Raji (cell line): ENCODE data around the gene TSHZ3.

Source experiments
- POLR2A ChIP-seq: IDR thresholded peaks from 2 replicates; pipeline ENCODE4 v1.6.1; 2011; ENCODE audit warnings: low read depth, low read length, control low read depth; ENCODE audit not compliant: insufficient read depth

Gene TSHZ3

DNA sequence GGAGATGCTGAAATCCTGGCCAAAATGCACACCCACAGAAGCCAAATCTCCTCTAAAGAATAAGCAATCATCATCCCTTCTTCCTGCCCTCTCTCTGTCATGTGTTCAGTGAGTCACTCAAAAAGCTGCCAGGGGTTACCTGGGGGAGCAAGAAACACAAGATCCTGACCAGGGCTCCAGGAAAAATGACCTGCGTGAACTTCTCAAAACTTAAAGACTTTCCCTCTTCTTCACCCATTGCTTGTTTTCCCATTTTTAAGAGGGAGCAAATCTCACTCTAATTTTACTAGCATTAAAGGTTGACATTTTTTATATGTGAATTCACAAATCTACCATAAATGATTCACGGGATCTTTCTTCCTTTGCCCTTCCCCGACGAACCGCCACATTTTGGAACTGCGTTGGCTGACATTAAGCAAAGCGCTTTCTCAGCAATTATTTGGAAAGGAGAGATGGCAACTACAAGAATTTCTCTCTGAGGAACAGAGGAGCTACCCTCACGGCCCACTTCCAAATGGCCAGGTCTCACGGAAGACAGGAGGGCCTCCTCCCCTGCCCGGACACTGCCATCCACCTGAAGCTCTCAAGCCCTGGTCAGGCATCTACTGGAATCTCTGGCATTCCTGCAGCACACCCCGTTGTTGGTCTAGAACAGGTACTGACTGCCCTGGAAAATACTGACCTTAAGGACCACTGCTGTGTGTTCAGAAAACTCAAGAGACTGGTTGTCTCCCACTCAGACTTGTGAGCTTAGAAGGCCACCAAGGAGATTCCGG lies 14.2 kb downstream of the TSHZ3 start:
- no peak for TF ChIP-seq POLR2A

DNA sequence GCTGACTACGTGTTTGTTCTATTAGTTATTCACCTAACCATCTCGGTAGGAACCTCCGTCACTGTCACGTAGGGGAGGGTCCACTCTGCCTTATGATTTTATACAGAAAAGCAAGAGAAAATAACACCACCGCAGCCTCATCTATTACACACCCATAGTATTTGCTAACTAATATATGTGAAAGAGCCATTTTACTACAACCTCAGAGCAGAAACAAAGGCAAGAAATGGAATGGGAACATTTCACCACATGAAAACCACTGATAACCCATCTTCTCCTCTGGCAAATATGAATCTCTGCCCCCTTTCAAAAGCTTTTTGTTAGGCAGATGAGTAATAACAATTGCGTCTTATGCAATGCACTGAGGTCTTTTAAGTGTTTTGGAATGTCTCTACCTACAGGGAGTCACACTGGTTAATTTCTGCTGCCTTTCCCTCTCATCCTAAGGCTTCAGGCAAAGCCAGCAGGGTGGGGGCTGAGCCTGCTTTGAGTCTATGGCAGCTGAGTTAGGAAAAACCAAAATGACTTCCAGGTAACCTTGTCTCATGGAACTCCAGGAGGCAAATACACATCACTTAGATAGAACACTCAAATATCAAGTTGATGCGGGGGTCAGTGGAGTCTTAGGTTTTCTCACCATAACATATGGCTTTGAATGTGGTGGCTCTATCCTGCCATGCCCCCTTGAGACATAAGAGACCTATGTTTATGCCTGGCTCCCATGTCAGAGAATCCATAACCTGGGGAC lies 15.0 kb downstream of the TSHZ3 start:
- no peak for TF ChIP-seq POLR2A

DNA sequence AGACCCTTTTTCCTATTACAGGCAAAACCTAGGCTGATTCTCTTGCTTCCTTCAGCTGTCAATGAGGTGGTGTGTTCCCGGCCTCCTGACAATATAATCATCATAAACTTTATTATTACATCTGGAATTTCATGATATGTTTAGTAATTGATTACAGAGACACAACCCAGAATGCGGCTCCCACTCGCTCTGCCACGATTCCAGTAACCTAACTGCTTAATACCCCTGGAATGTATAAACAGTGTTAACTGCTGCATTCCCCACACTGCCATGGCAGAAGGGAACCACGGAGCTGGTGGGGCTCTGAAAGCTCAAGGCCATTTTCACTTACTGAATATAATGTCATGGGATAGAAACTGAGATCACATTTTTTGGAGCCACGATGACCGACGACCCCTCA lies 17.1 kb downstream of the TSHZ3 start:
- no peak for TF ChIP-seq POLR2A

DNA sequence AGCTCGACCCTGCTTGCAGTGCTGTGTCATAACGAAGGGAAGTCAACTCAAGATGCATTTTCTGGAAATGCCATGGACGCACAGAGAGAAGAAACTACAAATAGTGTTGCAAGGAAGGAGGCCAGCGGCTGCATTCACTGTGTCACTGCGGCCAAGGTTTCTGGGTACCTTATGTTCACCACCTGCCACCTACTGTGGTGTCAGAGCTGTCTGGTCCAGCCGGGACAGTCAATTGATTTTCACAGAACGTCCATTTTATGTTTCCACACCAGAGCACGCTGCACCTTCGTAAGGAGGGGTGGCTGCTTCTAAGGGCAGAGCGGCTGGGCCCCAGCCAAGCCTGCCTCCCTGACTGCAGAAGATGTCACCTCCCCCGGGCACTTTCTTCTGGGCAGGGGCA lies 17.7 kb downstream of the TSHZ3 start:
- TF ChIP-seq POLR2A, result no peak

DNA sequence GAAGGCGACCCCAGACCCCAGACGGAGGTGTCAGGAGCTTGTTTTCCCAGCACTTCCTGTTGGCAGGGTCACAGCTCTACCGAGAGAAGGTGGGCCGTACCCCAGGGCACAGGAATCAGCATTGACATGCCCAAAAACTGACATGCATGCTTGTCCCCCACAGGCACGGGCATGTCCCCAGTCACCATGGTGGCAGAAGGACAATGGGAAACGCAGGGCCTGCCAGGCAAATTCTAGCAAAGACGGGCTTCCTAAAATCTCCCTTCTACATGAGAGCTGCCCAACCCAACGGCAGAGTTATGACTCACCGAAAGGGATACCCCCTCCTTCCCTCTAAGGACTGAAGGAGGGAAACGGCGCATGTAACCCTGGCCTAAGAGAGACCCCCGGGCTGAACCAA lies 18.5 kb downstream of the TSHZ3 start:
- TF ChIP-seq POLR2A, result no peak

DNA sequence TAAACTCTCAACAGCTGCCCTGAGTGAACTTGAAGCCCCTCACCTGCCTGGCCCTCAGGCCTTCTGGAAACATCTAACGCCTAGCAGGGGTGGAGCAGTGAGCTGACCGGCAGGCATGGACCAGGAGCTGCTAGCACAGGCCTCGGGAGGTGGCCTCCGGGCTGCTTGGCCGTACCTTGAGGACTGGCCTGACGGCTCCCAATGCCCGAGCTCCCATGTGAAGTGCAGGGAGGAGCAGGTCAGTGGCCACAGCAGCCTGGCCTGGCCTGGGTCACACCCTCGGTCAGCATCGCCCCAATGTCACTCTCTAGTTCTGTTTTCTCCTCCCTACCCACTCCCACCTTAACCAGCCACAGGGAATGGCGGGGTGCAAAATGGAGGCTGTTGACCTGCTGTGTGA lies 19.0 kb downstream of the TSHZ3 start:
- TF ChIP-seq POLR2A, result no peak

DNA sequence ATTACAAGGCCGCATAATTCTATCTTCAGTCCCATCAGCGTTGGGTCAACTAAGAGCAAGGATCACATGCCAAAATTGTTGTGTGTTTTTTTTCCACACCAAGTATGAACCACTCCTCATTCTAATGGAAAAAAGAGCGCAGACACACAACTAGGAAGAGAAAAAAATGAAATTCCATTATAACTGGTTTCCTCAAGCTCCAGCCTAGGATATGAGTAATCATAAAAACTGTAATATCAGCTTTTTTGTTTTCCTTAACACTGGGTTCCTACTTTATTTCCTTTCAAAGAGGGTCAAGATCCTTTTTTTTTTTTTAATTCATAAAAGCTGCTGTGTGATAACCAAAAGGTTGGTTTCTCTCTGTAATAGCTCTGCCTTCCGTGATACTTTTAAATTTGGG lies 19.4 kb downstream of the TSHZ3 start:
- no peak for TF ChIP-seq POLR2A

DNA sequence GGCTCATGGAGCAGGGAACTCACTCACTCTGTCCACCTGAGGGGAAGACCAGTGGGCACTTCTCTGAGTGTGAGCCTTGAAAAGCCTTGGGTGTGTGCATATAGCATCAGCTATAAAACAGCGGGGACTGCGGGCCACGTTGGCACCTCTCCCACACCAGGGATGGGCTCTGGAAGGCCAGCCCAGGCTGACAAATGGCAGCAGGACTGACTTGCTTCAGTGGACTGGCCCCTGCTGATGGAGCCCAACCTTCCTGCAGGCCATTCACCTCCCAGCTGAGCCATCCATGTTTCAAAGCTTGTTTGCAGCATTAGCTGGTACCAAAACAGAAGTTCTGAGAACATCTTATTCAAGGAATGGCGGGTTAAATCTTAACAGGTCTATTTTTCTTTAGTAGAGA lies 21.0 kb downstream of the TSHZ3 start:
- TF ChIP-seq POLR2A, result no peak

DNA sequence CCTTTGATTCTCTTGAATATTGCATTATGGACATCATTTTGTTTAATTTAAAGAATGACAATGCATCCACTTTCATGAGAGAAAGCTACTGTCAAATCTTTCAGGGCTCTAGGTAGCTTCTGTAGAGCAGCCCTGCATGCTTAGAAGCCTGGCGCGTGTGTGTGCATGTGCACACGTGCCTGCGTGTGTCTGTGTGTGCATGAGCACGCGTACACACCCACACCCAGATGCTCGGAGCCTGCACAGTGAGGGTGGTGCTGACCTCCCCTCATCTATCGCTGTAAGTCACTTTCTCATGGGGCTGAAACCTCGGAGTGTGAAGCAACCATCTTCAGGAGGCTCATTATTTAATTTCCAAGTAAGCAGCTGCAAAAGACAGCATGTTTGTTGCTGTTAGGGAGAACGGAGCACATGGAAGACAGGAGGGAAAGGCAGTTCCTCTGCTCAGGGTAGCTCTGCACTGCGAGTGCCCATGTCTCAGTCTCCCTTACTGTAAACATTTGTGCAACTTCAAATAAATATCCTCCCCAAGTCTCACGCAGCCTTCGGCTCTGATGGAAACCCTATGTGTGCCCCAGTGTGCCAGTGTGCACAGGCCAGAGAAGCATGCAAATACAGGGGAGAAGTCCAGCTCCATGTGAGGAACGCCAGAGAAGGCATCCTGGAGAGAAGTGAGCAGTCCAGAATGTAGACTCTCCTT lies 22.8 kb downstream of the TSHZ3 start:
- TF ChIP-seq POLR2A, result no peak

DNA sequence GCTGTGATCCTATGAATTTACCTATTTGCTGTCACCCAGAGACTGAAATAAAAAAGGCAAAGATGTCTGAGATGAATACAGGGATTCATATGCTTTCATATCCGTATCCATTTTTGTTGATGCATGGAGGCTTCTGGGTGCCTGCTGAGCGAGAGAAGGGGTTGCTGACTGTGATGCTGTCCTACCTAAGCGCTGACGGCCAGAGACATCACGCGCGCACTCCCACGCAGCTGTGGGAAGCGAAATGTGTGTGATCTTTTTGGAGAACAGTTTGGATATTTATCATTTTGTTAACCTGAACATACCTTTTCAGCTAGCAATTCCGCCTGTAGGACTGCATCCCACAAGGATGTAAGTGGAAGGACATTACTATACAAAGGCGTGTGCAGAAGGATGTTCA lies 23.9 kb downstream of the TSHZ3 start:
- no peak for TF ChIP-seq POLR2A

DNA sequence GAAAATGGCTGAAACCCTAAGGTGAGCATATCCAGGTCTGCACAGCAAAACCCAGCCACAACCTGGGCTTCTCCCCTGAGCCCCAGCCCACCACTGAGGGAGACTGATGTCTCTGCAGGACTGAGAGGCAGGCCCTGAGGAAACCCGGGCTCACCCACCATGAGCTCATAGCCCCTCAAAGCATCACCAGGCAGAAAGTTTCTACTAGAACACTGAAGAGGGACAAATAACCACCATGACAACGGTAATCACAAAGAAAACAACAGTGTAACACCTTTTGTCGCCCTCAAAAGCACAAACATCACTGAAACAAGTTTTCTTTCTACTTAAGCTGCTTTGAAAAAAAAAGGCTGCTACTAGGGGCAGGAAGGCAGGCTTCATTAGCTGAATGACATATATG lies 29.8 kb downstream of the TSHZ3 start:
- TF ChIP-seq POLR2A, result no peak

DNA sequence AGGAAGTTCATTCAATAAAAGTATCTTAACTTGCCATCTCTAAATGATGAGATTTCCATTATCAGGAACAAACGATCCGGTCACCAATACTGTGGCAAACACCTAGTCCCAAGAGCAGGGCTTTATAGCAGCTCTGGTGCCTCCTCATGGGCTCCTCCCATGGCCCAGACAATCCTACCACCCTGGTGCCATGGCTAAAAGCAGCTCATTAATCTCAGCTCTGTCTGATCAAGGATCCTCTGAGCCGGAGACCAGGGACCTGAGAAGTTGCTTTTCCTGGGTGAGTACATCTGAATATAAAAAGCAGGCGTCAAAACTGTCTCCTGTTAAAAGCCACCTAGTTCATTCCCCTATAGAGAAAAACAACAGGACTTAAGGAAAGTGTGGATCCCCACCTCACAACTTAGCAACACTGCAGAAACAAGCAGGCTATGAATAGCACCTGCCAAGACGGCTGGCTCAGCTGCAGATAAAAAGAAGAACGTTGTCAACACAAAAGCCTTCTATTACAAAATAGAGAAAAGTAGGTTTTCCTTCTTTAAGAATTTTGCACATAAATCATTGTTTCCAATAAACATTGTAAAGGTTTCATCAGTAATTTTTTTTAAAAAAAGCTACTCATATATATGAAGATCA lies 30.3 kb downstream of the TSHZ3 start:
- no peak for TF ChIP-seq POLR2A

DNA sequence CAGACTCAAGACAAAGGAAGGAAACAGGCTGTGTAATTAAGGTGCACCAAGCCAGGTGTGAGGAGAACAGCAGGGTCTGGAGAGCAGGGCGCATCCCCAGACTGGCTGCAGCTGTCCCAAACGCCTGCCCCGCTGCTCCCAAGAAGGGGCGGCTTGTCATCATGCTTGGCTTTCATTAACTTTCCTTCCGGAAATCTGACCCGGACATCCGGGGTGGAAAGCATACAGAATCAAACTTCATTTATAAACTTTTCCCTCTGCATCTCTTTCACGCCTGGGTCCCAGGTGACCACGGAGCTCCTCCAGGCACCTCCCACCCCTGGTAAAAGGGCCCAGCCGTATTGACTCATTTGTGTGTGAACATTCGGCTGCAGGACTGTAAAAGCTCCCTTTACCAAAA lies 31.7 kb downstream of the TSHZ3 start:
- no peak for TF ChIP-seq POLR2A

DNA sequence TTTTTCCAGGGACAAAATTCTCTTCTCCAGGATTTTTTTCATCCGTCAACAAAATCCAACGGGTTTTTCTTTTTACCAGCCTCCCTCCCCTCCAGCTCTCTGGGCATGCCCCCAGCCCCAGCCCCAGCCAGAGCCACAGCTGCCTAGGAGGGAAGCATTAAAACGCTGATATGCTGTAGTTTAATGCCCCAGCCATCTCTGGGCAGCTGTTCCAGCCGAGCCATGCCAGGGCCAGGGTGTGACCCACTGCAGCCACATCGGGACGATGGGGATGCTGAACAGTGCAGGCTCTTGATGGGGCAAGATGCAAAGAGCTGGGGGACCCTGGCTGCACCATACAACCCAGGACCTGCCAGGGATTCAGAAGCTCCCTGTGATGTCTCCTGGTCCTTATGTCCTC lies 32.1 kb downstream of the TSHZ3 start:
- TF ChIP-seq POLR2A, result no peak

DNA sequence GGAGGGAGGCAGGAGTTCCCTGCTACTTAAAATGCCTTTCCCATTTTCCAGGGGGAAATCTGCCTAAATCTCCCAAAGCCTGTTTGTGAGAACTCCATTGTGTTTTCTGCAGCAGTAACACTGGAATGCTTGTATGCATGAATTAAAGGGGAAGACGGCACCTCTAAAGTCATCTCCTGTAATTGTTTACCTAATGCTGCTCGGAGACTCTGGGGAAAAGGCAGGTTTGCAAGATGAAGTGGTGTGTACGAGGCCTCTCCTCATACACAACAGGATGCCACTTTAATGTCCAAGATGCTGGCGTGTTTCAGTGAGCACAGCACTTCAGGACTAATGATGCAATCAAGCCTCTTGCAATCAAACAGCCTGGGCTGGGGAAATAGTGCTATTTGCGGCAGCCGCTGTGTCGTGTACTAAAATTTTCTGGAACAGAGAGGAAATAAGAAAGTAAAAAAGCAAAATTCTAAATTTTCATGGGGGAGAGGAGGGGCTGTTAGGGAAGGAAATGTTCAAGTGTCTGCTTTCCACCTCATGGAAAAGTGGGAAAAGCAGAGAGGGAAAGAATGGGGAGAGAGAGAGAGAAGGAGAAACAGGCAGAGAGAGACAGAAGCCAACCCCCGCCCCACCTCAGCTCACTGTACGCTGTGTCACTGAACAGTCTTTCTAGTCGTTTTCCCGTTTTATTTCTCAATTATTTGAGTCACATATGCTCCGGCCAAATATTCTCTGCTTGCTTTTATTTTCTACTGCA lies 32.9 kb downstream of the TSHZ3 start:
- TF ChIP-seq POLR2A, result no peak
